Glomerular visceral epithelial cell (primary cell): ENCODE data around the gene EFEMP2.

ENCODE experiments used
- DNase-seq: peaks from one replicate; pipeline ENCODE4 v3.0.0-alpha.2; 2016; ENCODE audit errors: extremely low spot score

EFEMP2 gene

DNA sequence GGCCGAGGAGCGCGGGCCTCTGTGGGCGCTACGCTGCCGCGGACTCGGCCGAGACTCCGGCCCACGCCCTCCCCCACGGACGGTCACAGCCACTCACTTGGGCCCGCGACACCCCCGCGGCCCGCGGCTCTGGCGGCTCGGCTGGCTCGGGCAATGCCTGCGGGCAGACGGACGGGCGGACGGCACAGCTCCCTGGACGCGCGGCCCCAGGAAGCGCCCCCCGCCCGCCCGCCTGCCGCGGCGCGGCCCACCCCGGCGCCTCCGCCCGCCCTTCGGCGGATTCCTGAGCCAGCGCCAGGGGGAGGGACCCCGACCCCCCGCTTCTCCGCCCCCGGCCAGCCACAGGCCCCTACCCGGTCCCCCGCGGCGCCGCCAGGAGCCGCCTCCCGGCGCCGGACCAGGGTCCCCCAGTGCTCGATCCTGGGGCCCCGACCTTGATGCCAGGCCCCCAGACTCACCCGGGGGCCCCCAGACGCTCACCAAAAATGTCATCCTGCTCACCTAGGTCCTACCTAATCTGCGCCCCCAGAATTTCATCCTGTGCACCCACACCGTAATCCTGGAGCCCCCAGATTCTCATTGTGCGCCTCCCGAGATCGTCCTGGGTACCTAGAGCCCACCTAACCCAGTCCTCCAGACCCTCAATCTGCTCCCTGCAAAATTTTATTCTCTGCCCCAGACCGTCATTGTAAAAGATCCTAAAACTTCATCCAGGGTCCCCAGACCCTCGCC, at the start of gene EFEMP2:
EFEMP2 (minus strand) TSS at position 215 of the 732 bp plus-strand sequence. CDS start 446 bp downstream, outside the sequence.
- peak; percentile 56 for DNase-seq

DNA sequence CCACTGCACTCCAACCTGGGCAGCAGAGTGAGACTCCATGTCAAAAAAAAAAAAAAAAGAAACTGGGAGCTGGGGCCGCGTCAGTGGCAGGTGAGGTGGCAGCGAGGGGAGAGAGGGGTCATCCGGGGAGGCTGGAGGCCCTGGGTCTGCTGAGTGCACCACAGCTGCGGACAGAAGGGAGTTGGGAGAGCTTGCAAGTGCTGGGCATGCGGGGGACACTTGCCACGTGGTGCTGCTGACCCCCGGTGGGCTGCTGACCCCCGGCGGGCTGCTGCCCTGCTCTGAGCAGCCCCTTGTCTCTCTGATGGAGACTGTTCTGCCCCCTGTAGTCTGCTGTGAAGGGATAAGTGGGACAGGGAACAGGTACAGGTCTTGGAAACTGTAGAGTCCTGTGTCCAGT, 49.3 kb upstream of the EFEMP2 start:
- DNase-seq: no peak

GRCh38 chr11:65921033-65921555, 48.5 kb upstream of the EFEMP2 start:
- DNase-seq: no peak

- DNase-seq: no peak
Measured at GRCh38 chr11:65920372-65920802, 47.8 kb upstream of the EFEMP2 start.

DNA sequence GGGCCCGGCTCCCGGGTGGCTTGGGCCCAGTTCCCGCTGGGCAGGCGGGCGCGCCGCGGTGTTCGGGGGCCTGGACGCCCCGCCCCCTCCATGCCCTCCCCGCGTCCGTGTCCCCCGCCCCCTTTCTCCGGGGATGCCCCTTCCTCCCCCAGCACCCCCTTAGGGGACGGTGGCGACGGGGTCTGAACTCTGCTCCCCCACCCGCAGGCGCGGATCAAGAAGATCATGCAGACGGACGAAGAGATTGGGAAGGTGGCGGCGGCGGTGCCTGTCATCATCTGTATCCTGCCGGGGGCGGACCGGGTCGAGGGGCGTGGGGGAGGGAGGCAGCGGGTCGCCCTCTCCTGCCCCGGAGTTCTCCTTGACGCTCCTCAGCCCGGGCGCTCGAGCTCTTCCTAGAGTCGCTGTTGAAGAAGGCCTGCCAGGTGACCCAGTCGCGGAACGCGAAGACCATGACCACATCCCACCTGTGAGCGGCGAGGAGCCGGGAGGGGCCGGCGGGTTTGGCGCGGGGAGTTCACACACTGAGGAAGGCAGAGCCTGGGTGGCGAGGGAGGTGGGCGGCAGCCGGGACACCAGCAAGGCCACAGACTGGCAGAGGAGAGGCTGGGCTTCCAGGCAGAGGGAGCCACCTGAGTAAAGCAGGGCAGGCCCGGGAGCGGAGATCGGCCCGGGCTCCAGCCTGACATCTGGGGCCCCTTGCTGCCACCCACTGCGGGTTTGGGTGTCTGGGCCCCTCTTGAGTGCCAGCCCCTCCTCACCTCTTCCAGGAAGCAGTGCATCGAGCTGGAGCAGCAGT, 47.2 kb upstream of the EFEMP2 start:
- peak; percentile 43 for DNase-seq

GRCh38 chr11:65919141-65919572, 46.6 kb upstream of the EFEMP2 start, which contains the start of gene DRAP1:
Gene DRAP1, plus strand, starts transcription at chr11:65919426. Its CDS starts 76 bp downstream, at chr11:65919502.
- peak; percentile 99 for DNase-seq

DNA sequence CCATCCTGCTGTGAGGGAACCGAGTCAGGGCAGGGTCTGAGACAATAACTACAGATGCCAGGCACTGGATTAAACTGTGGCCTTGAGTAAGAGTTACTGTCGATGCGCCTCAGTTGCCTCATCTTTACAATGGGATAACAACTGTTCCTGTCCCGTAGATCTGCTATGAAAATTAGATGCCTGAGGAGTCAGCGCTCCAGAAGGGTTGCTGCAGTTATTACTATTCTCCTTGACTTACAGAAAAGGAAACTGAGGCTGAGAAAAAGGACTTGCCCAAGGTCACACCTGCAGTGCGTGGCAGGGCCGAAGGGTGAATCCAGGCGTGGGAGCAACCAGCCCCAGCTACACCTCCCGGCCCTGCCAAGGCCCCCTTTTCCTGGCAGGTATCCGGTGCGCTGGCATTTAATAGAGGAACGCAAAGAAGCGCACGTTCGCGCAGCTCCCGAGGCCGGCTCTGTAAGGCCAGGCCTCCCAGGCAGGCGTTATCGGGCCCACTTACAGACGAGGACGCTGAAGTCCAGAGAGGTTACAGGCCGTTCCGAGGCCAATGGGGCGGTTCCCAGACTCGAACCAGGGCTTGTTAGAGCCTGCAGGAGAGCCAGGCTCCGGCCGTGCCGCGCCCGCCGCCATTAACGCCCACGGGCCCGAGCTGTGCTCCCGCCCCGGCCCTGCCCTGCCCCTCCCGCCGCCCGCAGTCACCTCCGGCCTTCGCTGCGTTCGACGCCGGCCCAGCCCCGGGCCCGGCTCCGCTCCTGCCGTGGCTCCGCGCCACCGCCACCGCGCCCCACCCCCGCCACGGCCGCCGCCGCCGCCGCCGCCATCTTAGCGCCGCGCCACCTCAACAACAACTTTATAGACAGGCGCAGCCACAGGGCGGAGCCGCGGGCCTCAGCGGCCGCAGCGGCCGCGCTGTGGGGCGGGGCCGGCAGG, 45.9 kb upstream of the EFEMP2 start, which contains the start of gene C11orf68:
C11orf68 (minus strand) TSS at position 852 of the 930 bp plus-strand sequence; CDS start at position 821, 31 bp downstream.
- peak; percentile 40 for DNase-seq

DNA sequence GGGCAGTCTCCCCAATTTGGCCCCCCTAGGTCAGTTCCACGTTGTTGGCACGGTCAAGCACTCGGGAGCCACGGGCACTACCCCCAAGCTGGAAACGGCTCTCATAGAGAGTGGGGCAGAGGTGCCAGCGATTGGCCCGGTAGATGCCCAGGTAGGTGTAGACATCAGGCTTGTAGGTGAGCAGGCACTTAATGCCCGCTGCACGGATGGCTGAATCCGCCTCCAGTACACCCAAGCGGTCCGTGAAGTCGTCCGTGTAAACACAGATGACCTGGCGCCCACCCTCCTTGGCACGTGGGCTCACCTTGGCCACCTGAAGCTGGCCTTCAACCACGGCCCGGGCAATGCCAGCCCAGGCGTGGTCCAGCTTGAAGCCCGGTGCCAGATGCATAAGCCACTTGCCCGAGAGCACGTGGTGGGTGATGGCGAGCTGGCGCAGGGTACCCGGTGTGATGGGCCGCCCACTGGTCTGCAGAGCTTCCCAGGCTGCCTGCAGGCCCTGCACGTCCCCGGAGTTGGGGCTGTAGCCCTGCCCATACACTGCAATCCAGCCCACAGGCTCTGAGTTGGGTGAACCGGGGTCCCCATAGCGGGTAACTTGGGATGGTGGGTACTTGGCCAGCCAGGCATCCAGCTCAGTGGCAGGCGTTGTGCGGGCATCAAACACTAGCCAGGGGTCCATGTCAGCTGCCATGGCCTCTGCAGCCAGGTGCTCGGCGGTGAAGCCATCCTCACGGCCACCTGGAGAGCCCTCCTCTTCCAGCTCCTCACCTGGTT, 45.0 kb upstream of the EFEMP2 start:
- DNase-seq: no peak

GRCh38 chr11:65917077-65917433, 44.5 kb upstream of the EFEMP2 start:
- no peak for DNase-seq

DNA sequence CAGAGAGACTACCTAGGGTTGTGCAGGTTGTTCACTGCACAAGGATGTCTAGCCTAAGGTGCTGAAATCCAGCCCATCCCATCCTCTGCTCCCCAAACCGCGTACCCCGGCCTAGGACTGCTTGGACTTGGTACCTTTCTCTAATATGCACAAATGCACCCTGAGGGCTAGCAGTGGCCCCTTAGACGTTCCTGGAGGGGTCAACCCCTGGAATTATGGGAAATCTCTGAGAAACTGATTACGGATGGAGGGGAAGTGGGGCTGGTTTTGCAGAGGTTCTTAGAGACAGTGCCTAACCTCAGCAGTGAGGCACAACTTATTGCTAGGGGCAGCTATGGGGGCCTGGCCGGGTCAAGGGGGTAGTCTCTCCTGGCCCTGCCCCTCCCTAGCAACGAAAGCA, 43.8 kb upstream of the EFEMP2 start:
- no peak for DNase-seq

DNA sequence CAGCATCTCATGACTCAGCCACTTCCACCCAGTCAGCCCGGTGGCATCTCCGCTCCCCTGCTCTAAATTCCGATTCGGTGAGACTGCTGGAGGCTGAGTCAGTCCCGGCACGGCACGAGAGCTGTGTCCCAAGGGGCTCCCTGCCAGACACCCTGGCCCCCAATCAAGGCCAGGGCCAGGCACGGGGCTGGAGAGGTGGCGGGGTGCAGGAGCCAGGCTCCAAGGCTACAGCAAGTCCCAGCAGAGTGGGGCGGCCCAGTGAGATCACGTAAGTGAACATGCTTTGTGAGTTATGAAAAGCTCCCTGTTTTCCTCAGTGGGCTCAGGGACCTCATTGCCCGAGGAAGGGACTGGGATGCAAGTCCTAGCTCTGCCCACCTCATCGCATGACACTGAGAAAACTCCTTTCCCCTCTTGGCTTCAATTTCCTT, 43.2 kb upstream of the EFEMP2 start:
- DNase-seq: peak; percentile 97

DNA sequence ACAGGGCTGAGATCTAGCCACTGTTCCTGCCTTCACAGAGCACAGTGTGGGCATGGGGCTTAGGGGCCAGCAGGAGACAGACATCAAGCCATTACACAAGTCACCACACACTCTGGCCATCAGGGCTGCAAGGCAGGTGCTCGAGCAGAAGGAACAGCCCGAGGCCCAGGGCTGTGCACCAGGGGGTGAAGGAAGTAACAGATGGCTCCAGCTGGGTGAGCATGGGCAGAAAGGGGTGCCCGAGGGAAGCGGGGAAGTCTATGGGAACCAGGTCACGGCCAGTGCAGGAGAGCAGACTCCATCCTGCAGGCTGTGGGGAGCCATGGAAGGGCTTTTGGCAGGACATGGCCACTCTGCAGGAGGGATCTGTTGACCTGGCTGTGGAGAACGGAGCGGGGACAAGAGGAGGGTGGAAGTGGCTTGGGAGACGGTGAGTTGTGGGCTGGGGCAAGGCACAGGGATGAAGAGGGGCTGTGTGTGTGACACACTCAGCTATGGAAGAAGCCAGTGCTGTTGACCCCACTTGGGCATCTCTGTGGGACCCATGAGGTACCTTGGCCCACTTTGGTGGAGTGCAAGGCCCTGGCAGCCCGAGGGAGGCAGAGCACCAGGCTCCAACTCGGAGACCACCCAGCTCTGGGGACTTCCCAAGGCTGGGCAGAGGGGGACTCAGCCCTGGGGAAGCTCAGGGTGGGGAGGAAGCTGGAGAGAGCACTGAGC, 42.7 kb upstream of the EFEMP2 start:
- DNase-seq: peak; percentile 75

DNA sequence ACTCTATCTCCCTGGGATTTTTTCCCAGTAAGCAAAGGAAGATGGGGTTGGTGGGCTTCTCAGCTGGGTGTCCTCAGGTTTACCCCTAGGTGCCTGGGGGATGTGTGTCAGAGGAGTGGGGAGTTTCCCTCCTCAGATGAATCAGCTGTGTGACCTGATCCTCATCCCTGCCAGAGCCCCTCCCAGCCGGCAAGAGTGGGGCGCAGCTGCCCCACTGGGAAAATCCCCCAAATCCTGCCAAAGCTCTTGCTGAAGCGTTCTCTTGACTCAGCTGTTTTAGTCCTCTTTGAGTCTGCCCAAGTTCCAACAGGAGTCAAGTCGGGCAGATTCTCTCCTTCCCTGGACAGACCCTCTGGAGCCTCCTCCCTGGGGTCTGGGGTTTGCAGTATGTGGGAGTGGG, 40.2 kb upstream of the EFEMP2 start:
- peak; percentile 79 for DNase-seq

DNA sequence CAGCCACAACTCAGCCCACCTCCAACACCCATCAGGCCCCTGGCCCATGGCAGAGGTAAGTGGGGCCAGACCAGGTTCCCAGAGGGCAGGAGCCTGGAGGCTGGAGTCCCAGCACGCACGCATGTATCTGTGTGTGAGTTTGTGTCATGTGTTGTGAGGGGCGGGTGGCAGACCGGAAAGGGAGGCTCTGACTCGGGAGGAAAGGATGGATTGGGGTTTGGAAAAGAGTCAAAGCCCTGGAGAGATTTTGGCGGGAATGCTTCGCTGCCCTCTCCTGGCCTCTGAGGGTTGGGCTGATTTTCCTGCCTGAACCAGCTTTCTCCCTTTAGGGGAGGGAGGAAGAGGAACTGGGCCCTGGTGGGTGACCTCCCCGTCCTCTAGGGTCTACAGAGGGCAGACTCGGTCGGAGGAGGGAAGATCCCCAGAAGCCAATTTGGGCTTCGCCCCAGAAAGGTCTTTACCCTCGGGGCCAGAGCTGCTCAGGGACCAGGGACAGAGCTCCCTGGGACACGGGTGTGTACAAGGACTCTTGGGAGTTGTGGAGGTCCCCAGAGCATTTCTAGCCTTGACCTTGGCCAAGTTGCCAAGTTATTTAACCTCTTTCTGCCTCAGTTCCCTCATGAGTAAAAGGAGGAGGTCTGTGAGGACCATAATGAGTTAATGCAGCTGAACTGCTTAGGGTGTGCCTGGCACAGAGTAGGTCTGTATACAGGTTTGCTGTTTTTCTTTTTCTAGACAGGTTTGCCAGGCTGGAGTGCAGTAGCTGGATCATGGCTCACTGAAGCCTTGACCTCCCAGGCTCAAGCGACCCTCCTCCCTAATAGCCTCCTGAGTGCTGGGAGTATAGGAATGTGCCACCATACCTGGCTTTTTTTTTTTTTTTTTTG, 39.3 kb upstream of the EFEMP2 start:
- peak; percentile 93 for DNase-seq

GRCh38 chr11:65907878-65908277, 35.3 kb upstream of the EFEMP2 start:
- no peak for DNase-seq

- no peak for DNase-seq
Measured at GRCh38 chr11:65906602-65907001, 34.0 kb upstream of the EFEMP2 start.

DNA sequence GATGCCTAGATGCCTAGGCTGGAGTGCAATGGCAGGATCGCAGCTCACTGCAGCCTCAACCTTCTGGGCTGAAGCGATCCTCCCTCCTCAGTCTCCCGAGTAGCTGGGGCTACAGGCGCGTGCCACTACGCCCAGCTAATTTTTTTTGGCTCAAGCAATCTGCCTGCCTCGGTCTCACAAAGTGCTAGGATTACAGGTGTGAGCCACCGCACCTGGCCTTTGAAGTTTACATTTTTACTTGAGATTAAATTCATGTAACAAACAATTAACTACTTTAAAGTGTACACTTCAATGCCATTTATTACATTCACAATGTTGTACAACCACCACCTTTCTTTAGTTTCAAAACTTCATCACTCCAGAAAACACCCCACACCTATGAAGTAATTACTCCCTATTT, 31.1 kb upstream of the EFEMP2 start:
- DNase-seq: no peak

GRCh38 chr11:65903068-65903481, 30.5 kb upstream of the EFEMP2 start:
- peak; percentile 93 for DNase-seq

- no peak for DNase-seq
Measured at GRCh38 chr11:65900899-65901180, 28.2 kb upstream of the EFEMP2 start.
